SK-N-SH (cell line): ENCODE results near the gene TOMM40L. TPM values are rescaled to one million over a fixed set of nuclear protein-coding genes. Genes with fewer than 3 reads are reported as not detected.

ENCODE experiments used
- CTCF ChIA-PET: fragments of 300-600, 350-600 bp; formaldehyde crosslinking; extraction: SDS; loops from one replicate; lab custom pipeline; 2021; lab: Yijun Ruan, JAX
- POLR2A ChIA-PET: fragments of 350-600 bp; sonication (Branson Sonifier 250); formaldehyde crosslinking; extraction: SDS; loops from one replicate; lab custom pipeline; 2020; ENCODE audit warnings: antibody characterized with exemption, inconsistent platforms; lab: Yijun Ruan, JAX
- DNase-seq: peaks from one replicate; pipeline ENCODE4 v3.0.0; 2012
- H2AFZ ChIP-seq: fragments of 200-600 bp; sonication (generic); 2 replicates; pipeline ENCODE4 v1.8.1; 2016; ENCODE audit warnings: antibody characterized with exemption, mild to moderate bottlenecking, low read depth
- H3F3A ChIP-seq: fragments of 200-600 bp; sonication (generic); replicated peaks from 2 replicates; pipeline ENCODE3; 2016; ENCODE audit warnings: antibody characterized with exemption, mild to moderate bottlenecking; ENCODE audit not compliant: insufficient read depth
- H3K27ac ChIP-seq, 2 experiments: fragments of 200-500 bp in 1 of 2; fragments of 200-600 bp in 1 of 2; sonication (Bioruptor generic) in 1 of 2; sonication (generic), shearing (Covaris generic) in 1 of 2; 2 replicates each; pipeline versions ENCODE4 v1.5.1 to v1.6.1; 2014 to 2016; ENCODE audit warnings: low read depth in 2 of 2, inconsistent platforms in 1 of 2, low read length in 1 of 2, mild to moderate bottlenecking in 1 of 2, mixed read lengths in 1 of 2
- H3K27me3 ChIP-seq: fragments of 200-600 bp; sonication (generic), shearing (Covaris generic); 2 replicates; pipeline ENCODE4 v1.6.1; 2016; ENCODE audit warnings: mixed run types; ENCODE audit not compliant: insufficient read depth
- H3K36me3 ChIP-seq, 2 experiments: fragments of 200-500 bp in 1 of 2; fragments of 200-600 bp in 1 of 2; sonication (Bioruptor generic) in 1 of 2; sonication (generic) in 1 of 2; replicated peaks in 1 of 2; 2 replicates each; pipeline versions ENCODE3 to v1.5.1; 2014 to 2016; ENCODE audit warnings: low read length in 1 of 2, mild to moderate bottlenecking in 1 of 2; ENCODE audit not compliant: insufficient read depth in 2 of 2, control insufficient read depth in 1 of 2
- H3K4me1 ChIP-seq, 2 experiments: fragments of 200-500 bp in 1 of 2; fragments of 200-600 bp in 1 of 2; sonication (Bioruptor generic) in 1 of 2; sonication (generic), shearing (Covaris generic) in 1 of 2; 2 replicates each; pipeline versions ENCODE4 v1.5.1 to v1.6.1; 2014 to 2016; ENCODE audit warnings: low read depth in 1 of 2, low read length in 1 of 2, mixed run types in 1 of 2; ENCODE audit not compliant: insufficient read depth in 2 of 2, control insufficient read depth in 1 of 2
- H3K4me2 ChIP-seq: fragments of 200-600 bp; sonication (generic), shearing (Covaris generic); 2 replicates; pipeline ENCODE4 v1.6.1; 2017; ENCODE audit warnings: mixed run types
- H3K4me3 ChIP-seq, 2 experiments: fragments of 200-500 bp in 1 of 2; fragments of 200-600 bp in 1 of 2; sonication (Bioruptor generic) in 1 of 2; sonication (generic), shearing (Covaris generic) in 1 of 2; 2 replicates each; pipeline versions ENCODE4 v1.5.1 to v1.8.1; 2014 to 2016; ENCODE audit warnings: low read depth in 2 of 2, inconsistent platforms in 1 of 2, low read length in 1 of 2, mild to moderate bottlenecking in 1 of 2, mixed read lengths in 1 of 2, moderate library complexity in 1 of 2
- H3K79me2 ChIP-seq: fragments of 200-600 bp; sonication (generic); 2 replicates; pipeline ENCODE4 v1.8.1; 2017; ENCODE audit warnings: mild to moderate bottlenecking; ENCODE audit not compliant: insufficient read depth
- H3K9ac ChIP-seq: fragments of 200-600 bp; sonication (generic); 2 replicates; pipeline ENCODE4 v1.6.1; 2017; ENCODE audit warnings: mixed run types
- H3K9me2 ChIP-seq: fragments of 200-600 bp; sonication (generic); 2 replicates; pipeline ENCODE4 v1.6.1; 2017; ENCODE audit warnings: mixed run types
- H3K9me3 ChIP-seq: fragments of 200-600 bp; sonication (generic); 2 replicates; pipeline ENCODE4 v1.6.1; 2017; ENCODE audit warnings: mixed run types, mild to moderate bottlenecking, moderate library complexity
- H4K20me1 ChIP-seq: fragments of 200-600 bp; sonication (generic); 2 replicates; pipeline ENCODE4 v1.6.1; 2017; ENCODE audit warnings: mild to moderate bottlenecking, mixed run types; ENCODE audit not compliant: insufficient read depth
- CHD2 ChIP-seq: fragments of 150-350 bp; IDR thresholded peaks from 2 replicates; pipeline ENCODE4 v1.6.1; 2018; ENCODE audit warnings: low read length; ENCODE audit not compliant: partially characterized antibody
- EZH2phosphoT487 ChIP-seq: fragments of 200-600 bp; sonication (generic); IDR thresholded peaks from 2 replicates; pipeline ENCODE4 v1.6.1; 2017; ENCODE audit warnings: low read depth, mixed run types, mild to moderate bottlenecking, antibody characterized with exemption, moderate library complexity, borderline replicate concordance
- JUND ChIP-seq: IDR thresholded peaks from 2 replicates; pipeline ENCODE4 v1.4.0; 2012
- MAX ChIP-seq: IDR thresholded peaks from 2 replicates; pipeline ENCODE4 v1.4.0; 2012; ENCODE audit warnings: low read depth
- MEF2A ChIP-seq: IDR thresholded peaks from 2 replicates; pipeline ENCODE4 v1.4.0; 2012; ENCODE audit warnings: low read depth, borderline replicate concordance
- NFIC ChIP-seq: IDR thresholded peaks from 2 replicates; pipeline ENCODE4 v1.4.0; 2012; ENCODE audit warnings: borderline replicate concordance
- NRF1 ChIP-seq: IDR thresholded peaks from 2 replicates; pipeline ENCODE4 v1.6.1; 2012; ENCODE audit warnings: low read depth, mild to moderate bottlenecking, low read length
- RAD21 ChIP-seq: IDR thresholded peaks from 2 replicates; pipeline ENCODE4 v1.6.1; 2012; ENCODE audit warnings: mild to moderate bottlenecking, low read length
- TAF1 ChIP-seq: IDR thresholded peaks from 2 replicates; pipeline ENCODE4 v1.6.1; 2012; ENCODE audit warnings: low read depth, mild to moderate bottlenecking, low read length, moderate library complexity, borderline replicate concordance
- TEAD4 ChIP-seq: IDR thresholded peaks from 2 replicates; pipeline ENCODE4 v1.4.0; 2012; ENCODE audit warnings: mild to moderate bottlenecking, borderline replicate concordance; ENCODE audit not compliant: insufficient read depth
- YY1 ChIP-seq: IDR thresholded peaks from 2 replicates; pipeline ENCODE4 v1.4.0; 2012; ENCODE audit warnings: low read depth, mild to moderate bottlenecking
- WGBS: methylation state at CpG from one replicate; pipeline ENCODE4 v1.1.6; 2017; ENCODE audit warnings: low lambda C conversion rate; 5-methylcytosine and 5-hydroxymethylcytosine counted together
- polyA plus RNA-seq, 3 experiments: library from polyadenylated mRNA; depleted of rRNA; stranded (reverse); fragments of >200 nt; gene quantifications; 2 replicates each; pipeline ENCODE4 v1.2.3, GENCODE V29; 2012
- TF ChIP-seq, protein P1 (sequence below): fragments of 200-600 bp; sonication (generic); IDR thresholded peaks from 2 replicates; pipeline ENCODE4 v1.6.1; 2017; ENCODE audit warnings: antibody characterized with exemption, mild to moderate bottlenecking, moderate library complexity
- TF ChIP-seq, protein P2 (sequence below): IDR thresholded peaks from 2 replicates; pipeline ENCODE4; 2012

TOMM40L gene
- polyA plus RNA-seq, 1 of the 3 experiments (the other 2 are of a cell fraction) = 9.7 TPM

DNA sequence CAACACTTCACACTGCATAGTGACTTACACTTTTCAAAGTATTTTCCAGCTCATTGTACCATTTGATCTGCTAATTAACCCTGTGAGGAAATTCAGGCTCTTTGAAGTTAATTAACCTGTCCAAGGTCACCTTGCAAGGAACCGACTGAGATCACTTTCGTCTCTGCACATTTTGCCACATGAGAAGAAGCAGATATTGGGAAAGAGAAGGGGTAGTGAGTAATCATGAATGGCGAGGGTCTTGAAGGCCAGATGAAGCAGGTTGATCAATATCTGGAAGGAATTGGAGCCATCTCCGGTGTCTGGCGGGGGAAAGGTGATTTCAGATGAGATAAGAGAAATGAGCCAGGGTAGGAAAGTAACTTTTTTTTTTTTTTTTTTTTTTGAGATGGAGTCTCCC lies 5.9 kb upstream of the TOMM40L start:
- H2AFZ ChIP-seq = no peak overlapping the region
- H3K4me1 ChIP-seq = peaks cover 0 to under 1% of the 10 kb centered on the region in 2 experiments; a peak in 1 of 4 replicates
- no peak for TF ChIP-seq TAF1
- no peak for TF ChIP-seq NFIC
- no peak for TF ChIP-seq TEAD4
- TF ChIP-seq, protein P1, sequence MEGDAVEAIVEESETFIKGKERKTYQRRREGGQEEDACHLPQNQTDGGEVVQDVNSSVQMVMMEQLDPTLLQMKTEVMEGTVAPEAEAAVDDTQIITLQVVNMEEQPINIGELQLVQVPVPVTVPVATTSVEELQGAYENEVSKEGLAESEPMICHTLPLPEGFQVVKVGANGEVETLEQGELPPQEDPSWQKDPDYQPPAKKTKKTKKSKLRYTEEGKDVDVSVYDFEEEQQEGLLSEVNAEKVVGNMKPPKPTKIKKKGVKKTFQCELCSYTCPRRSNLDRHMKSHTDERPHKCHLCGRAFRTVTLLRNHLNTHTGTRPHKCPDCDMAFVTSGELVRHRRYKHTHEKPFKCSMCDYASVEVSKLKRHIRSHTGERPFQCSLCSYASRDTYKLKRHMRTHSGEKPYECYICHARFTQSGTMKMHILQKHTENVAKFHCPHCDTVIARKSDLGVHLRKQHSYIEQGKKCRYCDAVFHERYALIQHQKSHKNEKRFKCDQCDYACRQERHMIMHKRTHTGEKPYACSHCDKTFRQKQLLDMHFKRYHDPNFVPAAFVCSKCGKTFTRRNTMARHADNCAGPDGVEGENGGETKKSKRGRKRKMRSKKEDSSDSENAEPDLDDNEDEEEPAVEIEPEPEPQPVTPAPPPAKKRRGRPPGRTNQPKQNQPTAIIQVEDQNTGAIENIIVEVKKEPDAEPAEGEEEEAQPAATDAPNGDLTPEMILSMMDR = no peak
- no peak for TF ChIP-seq RAD21
- TF ChIP-seq CHD2 = no peak
- TF ChIP-seq MEF2A = no peak
- TF ChIP-seq, protein P2, sequence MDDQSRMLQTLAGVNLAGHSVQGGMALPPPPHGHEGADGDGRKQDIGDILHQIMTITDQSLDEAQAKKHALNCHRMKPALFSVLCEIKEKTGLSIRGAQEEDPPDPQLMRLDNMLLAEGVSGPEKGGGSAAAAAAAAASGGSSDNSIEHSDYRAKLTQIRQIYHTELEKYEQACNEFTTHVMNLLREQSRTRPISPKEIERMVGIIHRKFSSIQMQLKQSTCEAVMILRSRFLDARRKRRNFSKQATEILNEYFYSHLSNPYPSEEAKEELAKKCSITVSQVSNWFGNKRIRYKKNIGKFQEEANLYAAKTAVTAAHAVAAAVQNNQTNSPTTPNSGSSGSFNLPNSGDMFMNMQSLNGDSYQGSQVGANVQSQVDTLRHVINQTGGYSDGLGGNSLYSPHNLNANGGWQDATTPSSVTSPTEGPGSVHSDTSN = no peak
- TF ChIP-seq NRF1 = no peak
- TF ChIP-seq, all 33 proteins: peak for 0
- POLR2A ChIA-PET = interaction anchor here (1.7 kb wide), 1 partner anchor 18 kb away, joined by 6 read pairs; the partner anchor contains the start of gene NDUFS2
- Histone ChIP-seq H3K27me3 (no peaks in the 10 kb centered on the region), H3K9ac (no peak overlapping the region), H4K20me1 (no peaks in the 10 kb centered on the region), H3F3A (peaks cover 4% of the 10 kb centered on the region), H3K9me2 (no peaks in the 10 kb centered on the region), H3K27ac (no peak overlapping the region), H3K79me2 (no peaks in the 10 kb centered on the region), H3K4me2 (no peak overlapping the region), H3K4me3 (no peak overlapping the region), H3K36me3 (peaks cover 0 to 4% of the 10 kb centered on the region in 2 experiments), H3K9me3 (no peaks in the 10 kb centered on the region)
- 82% methylated on average over 5 of the region's 5 CpGs for WGBS
- CTCF ChIA-PET = interaction anchor here (0.7 to 6.0 kb wide), 11 partner anchors 6 to 843 kb away, joined by 3 to 40 read pairs (median 4); partner anchors contain the start of genes NDUFS2 and TOMM40L
- DNase-seq = no peak

DNA sequence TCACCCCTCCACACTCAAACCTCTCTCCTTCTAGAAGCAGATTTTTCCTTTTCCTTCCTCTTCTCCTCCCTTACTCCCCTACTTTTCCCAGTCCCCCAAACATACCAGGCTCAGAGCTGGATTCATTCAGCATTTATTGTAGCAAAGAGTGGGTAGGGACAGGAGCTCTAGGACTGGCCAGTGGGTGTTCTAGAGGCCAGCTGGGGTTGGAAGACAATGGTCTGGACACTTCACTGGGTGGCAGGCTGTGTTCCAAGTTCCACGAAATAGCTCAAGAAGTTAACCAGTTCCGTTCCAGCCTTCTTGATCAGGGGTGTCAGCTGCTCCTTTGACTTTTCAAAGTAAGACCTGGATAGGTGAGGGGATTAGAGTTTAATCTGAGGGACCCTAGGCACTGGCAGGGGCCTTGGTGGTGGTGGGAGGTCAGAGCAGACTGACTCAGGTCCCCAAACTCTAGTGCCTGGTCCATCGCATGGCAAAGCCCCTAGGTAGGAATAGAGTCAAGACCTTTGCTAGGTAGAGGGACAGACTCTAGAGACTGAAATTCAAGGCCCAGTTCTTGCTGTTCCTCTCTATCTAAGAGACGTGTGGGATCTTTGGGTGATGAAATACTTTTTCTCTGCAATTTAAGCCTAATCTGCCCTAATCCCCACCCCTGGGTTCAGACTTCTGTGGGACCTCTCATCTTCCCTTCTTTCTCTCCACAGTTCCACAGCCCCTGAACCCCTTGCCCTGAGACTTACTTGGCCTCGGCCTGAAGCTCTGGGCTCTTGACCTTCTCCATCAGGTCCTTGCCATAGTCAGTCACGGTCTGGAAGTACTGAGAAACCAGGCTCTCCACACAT lies 3.5 kb upstream of the TOMM40L start:
- DNase-seq = no peak

More for the DNA sequence above, 3.5 kb upstream of the TOMM40L start:
- Histone ChIP-seq H2AFZ (no peak overlapping the region), H3F3A (peaks cover 14% of the 10 kb centered on the region), H3K4me2 (no peak overlapping the region), H3K4me1 (peaks cover 8 to 17% of the 10 kb centered on the region in 2 experiments; a peak in 3 of 4 replicates), H3K9me3 (no peaks in the 10 kb centered on the region), H3K79me2 (no peaks in the 10 kb centered on the region), H3K36me3 (no peaks in the 10 kb centered on the region), H3K4me3 (no peak overlapping the region), H4K20me1 (no peaks in the 10 kb centered on the region), H3K27ac (no peak overlapping the region), H3K27me3 (no peaks in the 10 kb centered on the region), H3K9me2 (no peaks in the 10 kb centered on the region), H3K9ac (no peak overlapping the region)
- ChIA-PET CTCF (interaction anchor here (1.2 to 6.2 kb wide), 7 partner anchors 12 to 161 kb away, joined by 4 to 78 read pairs (median 7); partner anchors contain the start of gene NDUFS2), POLR2A (no interaction called here)
- 68% methylated on average over 5 of the region's 6 CpGs for WGBS
- no peak for TF ChIP-seq MAX
- TF ChIP-seq YY1 = no peak
- TF ChIP-seq, protein P2 = no peak
- no peak for TF ChIP-seq JUND
- TF ChIP-seq EZH2phosphoT487 = no peak
